NCI-H2107 treated with DMSO at 0.1 percent for 48 hours (cell line): ENCODE results near the gene GTSE1.

Experiments used
- DNase-seq: peaks from one replicate; lab custom pipeline; 2025; ENCODE audit not compliant: unreplicated experiment; lab: John Stamatoyannopoulos, UW

Gene GTSE1

DNA sequence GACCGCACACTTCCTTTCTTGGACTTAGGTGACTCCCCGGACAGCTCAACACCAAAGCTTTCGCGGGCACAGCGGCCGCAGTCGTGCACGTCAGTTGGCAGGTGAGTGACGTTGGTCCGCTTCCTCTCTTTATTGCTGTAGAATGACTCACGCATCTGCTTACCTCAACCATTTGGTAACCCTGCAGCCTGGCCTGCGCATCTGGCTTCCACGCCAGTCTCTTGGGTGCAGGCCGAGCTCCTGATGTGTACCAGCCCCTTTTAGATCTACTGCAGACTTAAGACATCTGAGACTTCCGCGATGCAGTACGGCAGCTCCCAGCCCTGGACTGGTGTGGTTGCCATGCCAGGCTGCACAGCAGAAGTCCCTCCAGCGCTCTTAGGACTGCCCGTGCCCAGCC, 26.5 kb downstream of the GTSE1 start:
- no peak for DNase-seq

DNA sequence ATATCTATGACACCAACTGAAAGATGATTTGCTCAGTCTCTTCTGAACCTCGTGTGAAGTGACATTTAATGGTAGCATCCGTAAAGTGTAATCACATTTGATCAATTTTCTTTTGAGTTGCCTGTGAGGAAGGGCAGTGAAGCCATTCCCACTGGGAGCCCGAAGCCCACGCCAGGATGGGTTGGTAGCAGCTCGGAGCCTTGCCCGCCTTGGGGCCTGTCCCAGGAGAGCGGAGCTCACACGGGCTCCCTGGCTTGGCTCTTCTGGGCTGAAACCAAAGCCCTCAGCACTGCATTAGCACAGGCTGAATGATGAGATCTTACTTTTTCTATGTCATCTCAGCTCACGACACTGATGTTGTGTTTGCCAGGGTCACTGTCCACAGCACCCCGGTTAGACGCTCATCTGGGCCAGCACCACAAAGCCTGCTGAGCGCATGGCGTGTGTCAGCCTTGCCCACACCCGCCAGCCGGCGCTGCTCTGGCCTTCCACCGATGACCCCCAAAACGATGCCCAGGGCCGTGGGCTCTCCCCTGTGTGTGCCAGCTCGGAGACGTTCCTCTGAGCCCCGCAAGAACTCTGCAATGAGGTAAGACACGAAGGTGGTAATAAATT, 29.5 kb downstream of the GTSE1 start:
- DNase-seq, result no peak

DNA sequence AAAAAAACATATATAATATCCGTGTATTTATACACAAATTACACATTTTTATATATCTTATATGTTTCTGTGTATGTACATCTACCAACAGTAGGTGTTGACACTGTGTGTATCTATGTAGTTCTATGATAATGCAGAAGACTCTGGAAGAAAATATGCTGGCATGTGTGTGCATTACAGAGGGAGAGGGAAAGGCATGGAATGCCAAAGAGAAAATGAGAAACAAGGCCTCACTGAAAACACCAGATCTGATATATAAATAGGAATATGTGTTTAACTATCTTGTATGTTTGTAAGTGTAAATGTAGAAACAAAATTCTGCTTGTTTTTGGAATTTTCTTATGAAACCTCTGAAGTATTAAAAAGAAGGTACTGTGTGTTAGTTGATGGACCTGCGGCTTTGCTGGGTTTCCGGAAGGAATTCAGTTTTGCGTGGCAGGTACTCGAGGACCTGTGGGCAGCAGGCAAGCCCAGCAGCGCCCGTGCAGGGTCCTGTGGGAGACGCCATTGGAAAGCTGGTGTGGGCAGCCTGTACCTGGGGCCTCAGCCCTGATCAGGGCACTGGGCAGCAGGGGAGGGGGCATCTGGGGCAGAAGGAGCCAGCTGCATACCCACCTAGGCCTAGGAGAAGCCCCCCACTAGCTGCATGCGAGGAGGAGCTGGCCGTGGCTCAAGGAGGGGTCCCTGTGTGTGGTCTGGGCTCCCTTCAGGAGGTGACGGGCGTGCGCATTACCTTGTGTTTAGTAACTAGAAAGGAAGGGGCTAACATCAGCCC, 31.2 kb downstream of the GTSE1 start:
- DNase-seq, result no peak

DNA sequence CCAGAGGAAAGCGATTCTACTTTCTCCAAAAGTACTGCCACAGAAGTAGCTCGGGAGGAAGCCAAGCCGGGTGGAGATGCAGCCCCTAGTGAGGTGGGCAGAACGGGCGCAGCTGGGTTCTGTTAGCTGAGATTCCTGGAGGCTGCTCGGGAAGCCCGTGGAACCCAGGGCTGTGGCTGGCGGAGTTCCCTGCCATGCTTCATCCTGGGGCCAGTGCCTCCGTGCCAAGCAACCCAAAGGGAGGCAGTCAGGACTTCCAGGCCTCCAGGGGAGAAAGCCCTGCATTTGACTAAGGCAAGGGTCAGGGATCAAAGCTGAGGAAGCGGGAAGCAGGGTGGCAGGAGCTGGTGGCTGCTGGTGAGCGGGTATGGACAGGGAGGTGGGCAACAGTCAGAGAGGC, 32.1 kb downstream of the GTSE1 start:
- no peak for DNase-seq

DNA sequence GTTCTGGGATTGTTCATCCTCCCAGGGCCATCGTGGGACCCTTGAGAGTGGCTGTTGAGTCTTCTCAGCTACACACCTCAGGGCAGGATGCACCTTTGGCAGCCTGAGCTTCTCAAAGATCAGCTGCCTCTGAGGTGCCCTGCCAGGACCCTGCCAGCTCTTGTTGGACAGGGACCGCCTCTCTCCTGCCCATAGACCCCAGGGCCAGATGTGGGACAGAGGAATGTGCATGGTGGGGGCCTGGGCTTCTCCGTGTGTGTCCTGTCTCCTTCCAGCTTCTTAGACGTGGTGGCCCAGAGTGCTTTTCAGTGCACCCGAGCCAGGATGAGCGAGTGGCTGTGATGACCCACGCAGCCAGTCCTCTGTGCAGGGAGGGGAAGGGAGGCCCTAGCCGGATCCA, 32.9 kb downstream of the GTSE1 start:
- no peak for DNase-seq

DNA sequence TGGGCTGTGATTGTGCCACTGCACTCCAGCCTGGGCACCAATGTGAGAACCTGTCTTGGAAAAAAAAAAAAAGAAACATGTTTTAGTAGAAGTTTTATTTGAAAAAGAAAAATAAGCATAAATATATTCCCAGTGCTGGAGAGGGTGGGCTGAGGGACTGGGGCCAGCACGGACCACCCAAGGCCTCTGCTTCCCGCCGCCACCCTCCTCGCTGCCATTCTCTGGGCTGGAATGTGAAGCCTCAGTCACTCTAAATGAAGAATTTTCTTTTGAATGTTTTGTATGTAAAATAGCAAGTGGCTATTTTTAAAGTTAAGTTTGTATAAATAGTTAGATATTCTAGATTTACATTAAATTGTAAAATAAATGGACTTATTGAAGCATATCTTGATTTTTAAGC, 33.8 kb downstream of the GTSE1 start:
- DNase-seq, result no peak

DNA sequence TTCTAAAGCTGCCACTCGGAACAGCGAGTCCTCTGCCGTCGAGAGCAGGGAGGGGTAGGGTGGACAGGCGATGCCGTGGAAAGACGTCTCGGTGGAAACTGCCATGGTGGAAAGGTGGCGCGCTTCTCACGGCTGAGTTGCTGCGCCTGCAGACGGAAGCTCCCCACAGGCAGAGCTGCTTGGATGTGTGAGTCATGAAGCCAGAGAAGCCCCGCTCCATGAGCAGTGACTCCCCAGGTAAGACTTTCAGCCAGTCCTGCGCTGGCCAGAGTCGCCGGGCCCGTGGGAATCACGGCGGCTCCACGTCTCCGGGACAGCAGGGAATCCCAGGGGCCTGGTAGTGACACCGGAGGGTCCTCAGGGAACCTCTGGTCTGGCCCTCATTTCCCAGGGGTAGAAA, 34.8 kb downstream of the GTSE1 start:
- no peak for DNase-seq

DNA sequence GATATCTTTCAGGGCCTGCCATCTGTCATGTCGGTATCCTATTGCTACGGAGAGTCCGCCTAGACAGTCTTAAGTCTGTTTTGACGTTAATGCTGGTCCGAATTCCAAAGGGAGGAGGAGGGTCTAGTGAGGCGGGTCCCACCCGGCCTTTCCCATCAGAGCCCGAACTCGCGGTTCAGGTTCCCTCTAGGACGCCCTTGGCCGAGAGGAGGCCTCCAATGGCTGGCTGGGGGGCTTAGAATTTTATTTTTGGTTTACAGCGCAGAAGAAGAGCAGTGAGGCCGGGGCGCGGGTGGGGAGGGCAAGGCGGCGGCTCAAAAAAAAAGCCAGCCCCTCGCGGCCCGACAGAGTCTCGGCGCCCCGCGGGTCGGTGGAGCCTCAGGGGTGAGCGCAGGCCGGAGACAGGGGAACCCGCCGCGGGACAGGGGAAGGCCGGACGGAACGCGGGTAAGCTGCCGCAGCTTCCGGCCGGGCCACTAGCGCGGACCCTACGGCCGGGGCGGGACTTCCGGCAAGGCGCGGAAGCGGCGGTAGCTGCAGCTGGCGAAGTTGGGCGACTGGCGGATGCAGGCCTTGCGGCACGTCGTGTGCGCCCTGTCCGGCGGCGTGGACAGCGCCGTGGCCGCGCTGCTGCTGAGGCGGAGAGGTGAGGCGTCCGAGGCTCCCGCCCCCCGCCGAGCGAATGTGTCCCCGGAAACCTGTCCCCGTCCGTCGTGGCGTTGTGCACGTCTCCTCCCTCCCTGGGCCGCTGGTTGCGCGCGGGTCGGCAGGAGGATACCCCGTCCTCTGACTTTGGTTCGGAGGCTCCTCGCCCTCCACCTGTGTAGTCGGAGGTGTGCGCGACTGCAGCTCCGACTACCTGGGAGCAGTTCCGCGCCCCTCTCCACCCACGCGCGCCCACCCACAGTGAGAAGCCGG, 38.8 kb downstream of the GTSE1 start, which contains the start of gene TRMU:
TSS of gene TRMU (plus strand) at position 514 of the 918 bp plus-strand sequence. CDS start at position 565, 51 bp downstream.
- no peak for DNase-seq

DNA sequence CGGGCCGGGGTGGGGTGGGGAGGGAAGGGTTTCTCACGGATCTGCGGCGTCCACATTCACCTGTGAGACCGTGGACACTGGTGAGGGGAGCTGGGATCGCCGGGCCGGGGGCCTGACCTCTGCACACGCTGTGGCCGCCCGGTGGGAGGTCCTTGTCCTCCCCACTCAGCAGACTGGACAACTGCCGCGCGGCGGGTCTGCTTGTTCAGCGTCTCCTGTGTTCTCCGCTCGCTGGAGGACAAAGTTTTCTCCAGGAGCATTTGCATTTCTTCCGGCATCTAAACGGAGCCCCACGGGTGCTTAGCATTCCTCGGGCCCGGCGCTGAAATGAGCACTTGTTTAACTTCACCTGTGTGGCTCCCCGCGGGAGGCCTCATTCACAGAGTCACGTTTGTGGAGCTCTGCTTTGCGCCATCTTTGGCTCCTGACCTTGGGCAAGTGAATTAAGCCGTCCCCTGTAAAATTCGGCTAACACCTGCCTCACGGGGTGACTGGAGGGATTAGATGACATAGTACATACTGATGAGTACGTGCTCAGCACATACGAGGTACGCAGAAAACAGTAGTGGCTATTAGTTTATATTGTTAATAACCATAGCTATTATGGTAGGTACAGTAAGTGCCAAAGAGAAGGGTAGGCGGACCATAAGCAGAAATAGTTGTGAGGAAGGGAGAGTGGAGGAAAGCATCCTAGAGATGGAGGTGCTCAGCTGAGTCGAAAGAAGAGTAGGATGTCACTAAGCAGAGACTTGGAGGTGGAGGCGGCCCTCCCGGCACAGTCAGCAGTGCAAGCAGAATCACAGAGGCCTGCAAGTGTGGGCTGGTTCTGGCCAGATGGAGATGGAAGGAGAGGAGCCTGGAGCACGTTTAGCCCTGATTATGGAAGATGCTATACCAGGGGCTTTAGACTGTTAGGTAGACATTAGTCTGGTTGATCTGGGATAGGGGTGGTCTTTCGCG, 39.7 kb downstream of the GTSE1 start:
- no peak for DNase-seq

DNA sequence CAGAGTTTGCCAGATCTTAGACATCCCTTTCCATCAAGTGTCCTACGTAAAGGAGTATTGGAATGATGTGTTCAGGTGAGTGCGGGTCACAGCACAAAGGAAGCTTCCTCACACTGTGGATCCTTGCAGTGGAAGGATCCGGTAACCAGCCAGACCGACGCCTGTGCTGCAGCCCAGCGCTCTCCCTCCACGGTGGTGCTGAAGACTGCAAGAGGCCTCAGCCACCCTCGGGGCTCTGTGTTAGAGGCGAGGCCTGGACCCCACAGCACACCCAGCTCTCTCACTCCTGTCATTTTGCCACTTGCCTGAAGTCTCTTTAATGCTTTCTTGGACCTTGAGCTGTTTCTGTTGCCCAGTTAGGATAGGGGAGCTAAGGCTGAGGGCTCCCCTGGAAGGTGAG, 41.2 kb downstream of the GTSE1 start:
- no peak for DNase-seq

DNA sequence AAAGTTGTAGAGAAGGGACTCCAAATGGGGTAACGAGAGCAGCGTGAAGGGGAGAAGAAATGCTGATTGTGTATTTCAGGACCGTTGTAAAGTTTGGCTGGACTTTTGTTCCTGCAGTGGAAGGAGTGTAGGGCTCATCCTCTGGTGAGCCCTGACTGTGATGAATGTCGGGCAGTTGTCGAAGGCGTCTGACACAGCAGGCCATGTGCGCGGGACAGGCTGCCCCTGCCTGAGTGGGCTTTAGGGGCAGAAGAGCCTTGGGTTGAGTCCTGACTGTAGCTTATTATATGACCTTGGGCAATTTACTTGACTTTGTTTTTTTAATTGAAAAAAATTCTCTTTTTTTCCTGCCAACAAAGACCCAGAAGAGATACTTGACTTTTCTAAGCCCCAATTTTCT, 42.0 kb downstream of the GTSE1 start:
- no peak for DNase-seq

DNA sequence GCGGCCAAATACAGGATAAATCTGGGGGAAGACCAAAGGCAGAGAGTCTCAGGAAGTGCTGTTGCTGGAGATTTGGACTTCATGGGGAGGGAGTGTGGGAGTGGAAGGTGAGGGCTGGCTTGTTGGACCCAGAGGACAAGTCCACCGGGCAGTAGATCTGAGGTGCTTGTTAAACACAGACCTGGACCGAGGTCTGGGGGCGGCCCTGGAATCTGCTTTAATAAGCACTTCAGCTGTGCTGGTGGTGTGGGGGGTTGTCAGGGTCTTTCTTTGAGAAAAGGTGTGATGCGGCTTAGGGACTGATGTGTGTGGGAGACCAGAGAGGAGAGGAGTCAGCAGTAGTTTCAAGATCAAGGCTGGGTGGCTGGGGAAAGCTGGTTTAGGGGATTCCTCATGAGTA, 43.3 kb downstream of the GTSE1 start:
- DNase-seq, result no peak

DNA sequence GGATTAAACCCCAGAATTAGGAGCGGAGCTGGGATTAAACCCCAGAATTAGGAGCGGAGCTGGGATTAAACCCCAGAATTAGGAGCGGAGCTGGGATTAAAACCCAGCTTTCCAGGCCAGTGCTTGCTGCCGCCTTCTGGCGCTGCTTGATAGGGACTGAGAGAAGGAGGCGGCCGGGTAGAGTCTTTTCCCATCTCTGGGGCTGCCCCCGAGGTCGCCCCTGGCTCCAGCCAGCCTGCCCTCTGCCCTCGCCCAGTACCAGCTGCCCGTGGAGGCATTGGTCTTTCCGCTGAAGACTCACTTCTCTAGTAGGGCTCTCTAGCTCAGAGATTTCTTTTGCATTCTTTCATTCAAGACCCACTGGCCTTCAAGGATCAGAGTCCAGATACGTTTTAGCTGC, 44.0 kb downstream of the GTSE1 start:
- DNase-seq, result no peak

DNA sequence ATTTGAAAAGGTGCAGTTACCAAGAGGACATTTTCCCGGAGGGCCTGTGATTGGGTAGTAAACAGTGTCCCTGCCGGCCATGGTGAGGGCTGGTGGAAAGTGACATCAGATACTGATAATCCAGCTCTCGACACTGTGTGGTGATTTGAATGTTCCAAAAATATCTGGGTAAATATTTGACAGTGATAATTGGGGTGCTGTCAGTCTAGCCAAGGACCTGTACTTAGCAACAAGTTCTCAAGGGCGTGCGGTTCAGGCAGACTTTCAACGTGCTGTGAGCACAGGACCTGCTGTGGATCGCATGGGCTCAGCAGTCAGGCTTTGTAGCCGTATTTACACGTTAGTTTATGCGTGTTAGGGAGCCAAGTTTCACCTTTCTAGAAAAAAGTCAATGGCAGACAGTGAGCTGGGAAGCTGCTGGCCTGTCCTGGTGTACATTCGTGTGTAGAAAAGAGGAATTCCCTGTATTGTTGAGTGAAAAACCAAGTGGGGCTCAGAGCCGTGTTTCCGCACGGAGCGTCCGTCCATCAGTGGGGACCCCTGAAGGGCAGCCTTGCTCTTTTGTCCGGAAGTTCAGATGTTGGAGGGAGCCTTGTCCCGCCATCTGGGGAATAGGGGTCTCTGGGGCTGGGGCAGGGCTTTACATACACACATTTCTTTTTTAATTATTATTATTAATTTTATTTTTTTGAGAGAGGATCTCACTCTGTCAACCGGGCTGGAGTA, 50.2 kb downstream of the GTSE1 start:
- DNase-seq, result no peak

DNA sequence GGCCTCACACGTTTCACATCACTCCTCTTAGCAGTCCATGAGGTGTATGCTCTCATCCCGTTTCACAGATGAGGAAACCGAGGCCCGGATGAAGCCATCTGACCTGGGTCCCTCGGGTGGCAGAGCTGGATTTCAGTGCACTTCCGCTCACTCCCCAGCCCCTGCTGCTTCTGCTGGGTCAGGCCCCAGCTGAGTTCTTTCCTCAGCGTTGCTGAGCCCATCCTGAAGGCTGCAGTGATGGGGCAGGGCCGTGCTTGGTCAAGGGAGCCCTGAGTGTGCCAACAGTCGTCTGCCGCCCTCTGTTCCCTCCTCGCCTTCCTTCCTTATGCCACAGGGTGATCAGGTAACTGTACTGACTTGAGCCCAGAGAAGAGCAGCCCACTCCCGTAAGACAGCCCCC, 51.0 kb downstream of the GTSE1 start:
- DNase-seq, result no peak

DNA sequence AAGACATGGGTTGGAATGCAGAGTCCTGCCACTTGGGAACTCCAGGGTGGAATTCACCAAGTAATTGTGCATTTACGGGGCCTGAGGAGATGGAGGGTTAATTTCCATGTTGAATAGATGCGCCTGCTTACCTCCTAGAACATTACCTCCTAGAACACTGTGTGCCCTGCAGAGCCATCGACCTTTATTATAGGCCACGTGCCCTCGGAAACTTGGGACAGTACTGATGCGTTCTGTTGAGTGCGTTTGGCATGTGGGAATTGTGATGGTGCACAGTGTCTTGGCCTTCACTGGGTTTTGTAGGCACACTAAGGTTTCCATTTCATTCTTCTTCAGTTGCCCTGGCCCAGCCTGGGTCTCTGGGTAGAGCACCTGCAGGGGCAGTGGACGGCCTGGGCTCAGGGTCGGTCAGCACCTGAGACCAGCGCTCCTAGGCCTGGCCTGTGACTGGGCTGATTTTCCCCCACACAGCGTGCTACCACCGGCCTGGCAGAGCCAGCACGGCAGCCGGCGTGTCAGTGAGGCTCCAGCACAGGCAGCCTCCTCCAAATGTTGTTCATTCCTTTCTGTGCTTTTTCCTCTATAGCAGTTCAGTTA, 51.5 kb downstream of the GTSE1 start:
- no peak for DNase-seq

DNA sequence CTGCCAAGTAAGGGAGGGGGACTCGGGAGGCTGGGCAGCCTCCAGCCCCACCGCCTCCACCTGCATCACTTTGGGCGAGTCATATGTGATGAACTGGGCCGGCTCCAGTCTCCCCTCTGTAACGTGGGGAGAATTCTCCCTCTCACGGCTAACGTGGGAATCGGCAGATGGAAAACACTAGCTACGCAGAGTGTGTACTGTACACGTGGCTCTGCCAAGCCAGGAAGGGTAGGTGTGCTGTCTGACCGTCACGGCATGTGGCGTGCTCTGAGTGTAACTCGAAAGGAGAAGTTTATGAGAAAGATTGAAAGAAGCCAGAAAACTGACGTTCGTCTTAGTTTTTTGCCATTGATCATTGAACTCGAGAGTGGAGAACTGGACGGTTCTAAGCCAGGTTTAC, 52.6 kb downstream of the GTSE1 start:
- no peak for DNase-seq

DNA sequence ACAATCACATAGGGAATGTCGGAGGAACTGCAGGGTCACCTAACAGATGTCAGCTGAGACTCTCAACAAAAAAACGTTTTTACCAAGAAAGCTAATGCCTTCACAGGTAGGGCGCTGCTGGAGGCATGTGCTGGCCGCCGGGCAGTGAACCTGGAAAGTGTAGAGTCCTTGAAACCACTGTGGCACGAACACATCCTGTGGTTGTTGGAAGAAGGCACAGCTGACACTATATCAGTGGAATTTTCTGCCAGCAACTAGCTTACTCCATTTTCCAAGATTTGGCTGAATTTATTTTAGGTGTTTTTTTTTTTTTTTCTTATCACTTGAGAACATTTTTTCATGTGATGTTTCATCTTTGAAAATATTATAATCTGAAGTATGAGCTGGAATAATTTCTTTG, 53.0 kb downstream of the GTSE1 start:
- no peak for DNase-seq

DNA sequence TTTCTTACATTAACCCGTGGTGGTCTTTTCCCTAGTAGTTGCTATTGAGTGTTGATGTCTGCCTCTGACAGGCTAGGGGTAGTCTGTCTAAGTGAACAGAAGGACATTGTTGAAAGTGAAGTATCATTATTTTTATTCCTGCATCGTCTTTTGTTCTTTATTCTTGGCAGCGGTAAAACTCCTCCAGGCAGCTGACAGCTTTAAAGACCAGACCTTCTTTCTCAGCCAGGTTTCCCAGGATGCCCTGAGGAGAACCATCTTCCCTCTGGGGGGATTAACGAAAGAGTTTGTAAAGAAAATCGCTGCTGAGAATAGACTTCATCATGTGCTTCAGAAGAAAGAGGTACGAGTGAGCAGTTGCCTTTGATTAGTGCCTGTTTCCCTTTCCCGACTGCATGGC, 53.5 kb downstream of the GTSE1 start:
- no peak for DNase-seq

DNA sequence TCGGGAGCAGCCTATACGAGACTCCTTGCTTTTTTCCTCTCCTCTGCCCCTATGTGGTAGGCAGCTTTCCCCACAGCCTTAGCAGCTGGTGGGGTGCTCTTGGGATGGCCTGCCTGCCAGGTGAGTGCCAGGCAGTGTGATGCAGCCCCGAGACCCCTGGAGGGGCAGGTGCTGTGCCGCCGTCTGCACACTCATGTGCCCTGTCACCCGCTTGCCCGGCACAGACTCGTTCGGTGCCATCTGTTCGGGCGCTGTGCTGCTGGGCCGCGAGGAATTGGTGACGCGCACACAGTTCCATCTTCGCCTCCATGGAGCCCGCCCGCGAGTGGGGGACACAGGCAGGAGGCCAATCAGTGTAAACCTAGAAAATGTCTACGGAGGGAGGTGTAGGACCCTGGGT, 54.0 kb downstream of the GTSE1 start:
- no peak for DNase-seq
